ENCODE results near the gene MLEC.

GRCh38 chr12:120643574-120643973 is 43.4 kb upstream of the MLEC start:
- TF ChIP-seq POLR2A (IDR thresholded peaks at IDR 0.05) (no peak), CTCF (IDR thresholded peaks at IDR 0.05) (no peak)
